ENCODE measurements around the gene ANKH. TPM values are rescaled to one million over a fixed set of nuclear protein-coding genes. Genes with fewer than 3 reads are reported as not detected.
"Not testable (repeated sequence)": the region's sequence is repeated elsewhere in the genome, so short reads cannot be mapped to it uniquely, and the experiment has no call there.

Gene ANKH
- total RNA-seq, 2 donors from 2014 or later = 93.8 to 94.1 TPM

- intact Hi-C loops (cut with DNase I) = no loop called here
- DNase-seq (ENCODE audit: low spot score) = no peak
Measured at GRCh38 chr5:14812166-14812565, 59.4 kb downstream of the ANKH start.

GRCh38 chr5:14810928-14811572 is 60.5 kb downstream of the ANKH start:
- no peak for DNase-seq (ENCODE audit: low spot score)
- intact Hi-C loops (cut with DNase I) = no loop called here

- intact Hi-C loops (cut with DNase I) = no loop called here
- DNase-seq (ENCODE audit: low spot score) = no peak
Measured at GRCh38 chr5:14810282-14810681, 61.3 kb downstream of the ANKH start.

GRCh38 chr5:14809369-14810155 is 62.0 kb downstream of the ANKH start:
- intact Hi-C loops (cut with DNase I) = no loop called here
- DNase-seq (ENCODE audit: low spot score) = peak; percentile 83

- intact Hi-C loops (cut with DNase I) = no loop called here
- no peak for DNase-seq (ENCODE audit: low spot score)
Measured at GRCh38 chr5:14807471-14807870, 64.1 kb downstream of the ANKH start.

GRCh38 chr5:14806456-14806855 is 65.1 kb downstream of the ANKH start:
- DNase-seq (ENCODE audit: low spot score) = peak; percentile 88
- intact Hi-C loops (cut with DNase I) = no loop called here

GRCh38 chr5:14802541-14802940 is 69.0 kb downstream of the ANKH start:
- intact Hi-C loops (cut with DNase I) = no loop called here
- no peak for DNase-seq (ENCODE audit: low spot score)

GRCh38 chr5:14801792-14802191 is 69.8 kb downstream of the ANKH start:
- DNase-seq (ENCODE audit: low spot score) = no peak
- intact Hi-C loops (cut with DNase I) = no loop called here

- intact Hi-C loops (cut with DNase I); DNase-seq (ENCODE audit: low spot score): not testable (repeated sequence)
Measured at GRCh38 chr5:14797385-14797784, 74.2 kb downstream of the ANKH start.

- DNase-seq (ENCODE audit: low spot score) = no peak
- intact Hi-C loops (cut with DNase I) = no loop called here
Measured at GRCh38 chr5:14794583-14795230, 76.9 kb downstream of the ANKH start.

- no peak for DNase-seq (ENCODE audit: low spot score)
- intact Hi-C loops (cut with DNase I) = no loop called here
Measured at GRCh38 chr5:14793851-14794250, 77.7 kb downstream of the ANKH start.

- DNase-seq (ENCODE audit: low spot score) = no peak
- intact Hi-C loops (cut with DNase I) = no loop called here
Measured at GRCh38 chr5:14790911-14791310, 80.7 kb downstream of the ANKH start.

GRCh38 chr5:14790220-14790619 is 81.4 kb downstream of the ANKH start:
- intact Hi-C loops (cut with DNase I) = no loop called here

GRCh38 chr5:14787801-14788579 is 83.6 kb downstream of the ANKH start:
- DNase-seq (ENCODE audit: low spot score) = no peak
- intact Hi-C loops (cut with DNase I) = no loop called here

More at GRCh38 chr5:14790220-14790619, 81.4 kb downstream of the ANKH start:
- no peak for DNase-seq (ENCODE audit: low spot score)

- no peak for DNase-seq (ENCODE audit: low spot score)
- intact Hi-C loops (cut with DNase I) = no loop called here
Measured at GRCh38 chr5:14783691-14784090, 87.9 kb downstream of the ANKH start.

- no peak for DNase-seq (ENCODE audit: low spot score)
- intact Hi-C loops (cut with DNase I) = no loop called here
Measured at GRCh38 chr5:14782591-14782990, 89.0 kb downstream of the ANKH start.

- no peak for DNase-seq (ENCODE audit: low spot score)
- intact Hi-C loops (cut with DNase I) = no loop called here
Measured at GRCh38 chr5:14781106-14781505, 90.5 kb downstream of the ANKH start.

GRCh38 chr5:14779975-14780374 is 91.6 kb downstream of the ANKH start:
- intact Hi-C loops (cut with DNase I) = no loop called here
- no peak for DNase-seq (ENCODE audit: low spot score)

- DNase-seq (ENCODE audit: low spot score) = no peak
- intact Hi-C loops (cut with DNase I) = no loop called here
Measured at GRCh38 chr5:14778792-14779070, 92.8 kb downstream of the ANKH start.
